ENCODE results near the gene FRMPD1. TPM values are rescaled to one million over a fixed set of nuclear protein-coding genes. Genes with fewer than 3 reads are reported as not detected.

Gene FRMPD1
- total and polyA plus RNA-seq, 2 of the 13 experiments (the other 11 are each of a cell fraction or from before 2014, with no cell fraction given), result not detected

- TF ChIP-seq ZNF770 (CRISPR knock-in tag; IDR thresholded peaks at IDR 0.05) (0 out of 2 replicates have a peak, but pooled peaks have one; percentile 40), ETV5 (CRISPR knock-in tag; IDR thresholded peaks at IDR 0.05; ENCODE audit: borderline replicate concordance) (peak; percentile 53; the same call in 1 of the 2 replicates), KAT7 (CRISPR knock-in tag; IDR thresholded peaks at IDR 0.05; ENCODE audit: borderline replicate concordance) (0 out of 2 replicates have a peak, but pooled peaks have one; percentile 42), ZNF142 (CRISPR knock-in tag; IDR thresholded peaks at IDR 0.05) (no peak), CBX1 (IDR thresholded peaks at IDR 0.05; ENCODE audit: low read depth) (no peak), ZHX1 (CRISPR knock-in tag; IDR thresholded peaks at IDR 0.05; ENCODE audit: low read depth) (no peak), ZNF710 (CRISPR knock-in tag; IDR thresholded peaks at IDR 0.05; ENCODE audit: borderline replicate concordance) (peak; percentile 49), UBTF (CRISPR knock-in tag; IDR thresholded peaks at IDR 0.05) (0 out of 2 replicates have a peak, but pooled peaks have one; percentile 44), SNAI1 (CRISPR knock-in tag; IDR thresholded peaks at IDR 0.05; ENCODE audit: borderline replicate concordance) (no peak), KMT2A (CRISPR knock-in tag; IDR thresholded peaks at IDR 0.05) (peak; percentile 62; the same call in 1 of the 2 replicates), FOXP1 (IDR thresholded peaks at IDR 0.05) (no peak), FOXP1 (CRISPR knock-in tag; IDR thresholded peaks at IDR 0.05) (no peak), HOXA3 (CRISPR knock-in tag; IDR thresholded peaks at IDR 0.05) (0 out of 2 replicates have a peak, but pooled peaks have one; percentile 9)
Measured at GRCh38 chr9:37753489-37754190, 102.9 kb downstream of the FRMPD1 start, which contains the start of gene TRMT10B (continued).

All from HepG2 (cell line).